ENCODE results near the gene RAB21. TPM values are rescaled to one million over a fixed set of nuclear protein-coding genes. Genes with fewer than 3 reads are reported as not detected.
"Not testable (repeated sequence)": the region's sequence is repeated elsewhere in the genome, so short reads cannot be mapped to it uniquely, and the experiment has no call there.

Gene RAB21
- polyA plus RNA-seq, 2 donors, result 11.1 to 24.7 TPM

GRCh38 chr12:71822088-71822487 lies 67.4 kb downstream of the RAB21 start:
- H3K36me3 ChIP-seq (ENCODE audit: control insufficient read depth in 2 of 2, insufficient read depth in 2 of 2, low read length in 1 of 2); H3K4me3 ChIP-seq (ENCODE audit: low read depth in 1 of 2, low read length in 2 of 2); H3K27ac ChIP-seq (ENCODE audit: low read depth in 2 of 2, low read length in 1 of 2); H3K27me3 ChIP-seq (ENCODE audit: control insufficient read depth in 1 of 2, insufficient read depth in 2 of 2, low read length in 2 of 2); H3K9me3 ChIP-seq (ENCODE audit: control insufficient read depth in 2 of 2, insufficient read depth in 1 of 2, low read depth in 1 of 2, low read length in 1 of 2); H3K4me1 ChIP-seq (ENCODE audit: control insufficient read depth in 2 of 2, insufficient read depth in 2 of 2, low read length in 1 of 2): not testable (repeated sequence)
- 93 to 100% methylated on average over 3 of the region's 3 CpGs for WGBS, 2 donors

GRCh38 chr12:71828813-71829212 lies 74.2 kb downstream of the RAB21 start:
- Histone ChIP-seq H3K4me1 (ENCODE audit: control insufficient read depth in 2 of 2, insufficient read depth in 2 of 2, low read length in 1 of 2) (no peaks in the 10 kb centered on the region), H3K9me3 (ENCODE audit: control insufficient read depth in 2 of 2, insufficient read depth in 1 of 2, low read depth in 1 of 2, low read length in 1 of 2) (no peaks in the 10 kb centered on the region), H3K4me3 (ENCODE audit: low read depth in 1 of 2, low read length in 2 of 2) (no peak overlapping the region), H3K27me3 (ENCODE audit: control insufficient read depth in 1 of 2, insufficient read depth in 2 of 2, low read length in 2 of 2) (no peaks in the 10 kb centered on the region), H3K36me3 (ENCODE audit: control insufficient read depth in 2 of 2, insufficient read depth in 2 of 2, low read length in 1 of 2) (no peaks in the 10 kb centered on the region), H3K27ac (ENCODE audit: low read depth in 2 of 2, low read length in 1 of 2) (no peak overlapping the region)
- 84 to 90% methylated on average over 2 of the region's 2 CpGs for WGBS, 2 donors

GRCh38 chr12:71837356-71837755 lies 82.7 kb downstream of the RAB21 start:
- H3K4me1 ChIP-seq (ENCODE audit: control insufficient read depth in 2 of 2, insufficient read depth in 2 of 2, low read length in 1 of 2), result peaks cover 0 to 4% of the 10 kb centered on the region in 2 donors
- no peak overlapping the region for H3K27ac ChIP-seq (ENCODE audit: low read depth in 2 of 2, low read length in 1 of 2)
- H3K27me3 ChIP-seq (ENCODE audit: control insufficient read depth in 1 of 2, insufficient read depth in 2 of 2, low read length in 2 of 2), result no peaks in the 10 kb centered on the region
- no peaks in the 10 kb centered on the region for H3K36me3 ChIP-seq (ENCODE audit: control insufficient read depth in 2 of 2, insufficient read depth in 2 of 2, low read length in 1 of 2)
- no peaks in the 10 kb centered on the region for H3K9me3 ChIP-seq (ENCODE audit: control insufficient read depth in 2 of 2, insufficient read depth in 1 of 2, low read depth in 1 of 2, low read length in 1 of 2)
- WGBS, 2 donors, result 91 to 92% methylated on average over 5 of the region's 5 CpGs
- no peak overlapping the region for H3K4me3 ChIP-seq (ENCODE audit: low read depth in 1 of 2, low read length in 2 of 2)

GRCh38 chr12:71838231-71838630 lies 83.6 kb downstream of the RAB21 start:
- 92 to 94% methylated on average over 6 of the region's 6 CpGs for WGBS, 2 donors

GRCh38 chr12:71838676-71839075 lies 84.0 kb downstream of the RAB21 start:
- H3K27ac ChIP-seq (ENCODE audit: low read depth in 2 of 2, low read length in 1 of 2), result peak overlapping the region; percentile 89 to 100

More at GRCh38 chr12:71838231-71838630, 83.6 kb downstream of the RAB21 start:
- no peaks in the 10 kb centered on the region for H3K9me3 ChIP-seq (ENCODE audit: control insufficient read depth in 2 of 2, insufficient read depth in 1 of 2, low read depth in 1 of 2, low read length in 1 of 2)
- H3K27me3 ChIP-seq (ENCODE audit: control insufficient read depth in 1 of 2, insufficient read depth in 2 of 2, low read length in 2 of 2), result no peaks in the 10 kb centered on the region
- H3K4me3 ChIP-seq (ENCODE audit: low read depth in 1 of 2, low read length in 2 of 2), result no peak overlapping the region
- no peak overlapping the region for H3K27ac ChIP-seq (ENCODE audit: low read depth in 2 of 2, low read length in 1 of 2)
- no peaks in the 10 kb centered on the region for H3K36me3 ChIP-seq (ENCODE audit: control insufficient read depth in 2 of 2, insufficient read depth in 2 of 2, low read length in 1 of 2)
- peaks cover 0 to 4% of the 10 kb centered on the region in 2 donors for H3K4me1 ChIP-seq (ENCODE audit: control insufficient read depth in 2 of 2, insufficient read depth in 2 of 2, low read length in 1 of 2)

GRCh38 chr12:71840231-71840847 lies 85.7 kb downstream of the RAB21 start:
- Histone ChIP-seq H3K27ac (ENCODE audit: low read depth in 2 of 2, low read length in 1 of 2) (peak overlapping the region; percentile 89 to 100), H3K4me3 (ENCODE audit: low read depth in 1 of 2, low read length in 2 of 2) (peak overlapping the region; percentile 72 to 92), H3K9me3 (ENCODE audit: control insufficient read depth in 2 of 2, insufficient read depth in 1 of 2, low read depth in 1 of 2, low read length in 1 of 2) (no peaks in the 10 kb centered on the region), H3K27me3 (ENCODE audit: control insufficient read depth in 1 of 2, insufficient read depth in 2 of 2, low read length in 2 of 2) (no peaks in the 10 kb centered on the region), H3K36me3 (ENCODE audit: control insufficient read depth in 2 of 2, insufficient read depth in 2 of 2, low read length in 1 of 2) (no peaks in the 10 kb centered on the region), H3K4me1 (ENCODE audit: control insufficient read depth in 2 of 2, insufficient read depth in 2 of 2, low read length in 1 of 2) (peaks cover 0 to 4% of the 10 kb centered on the region in 2 donors)
- 1% methylated on average over 20 of the region's 20 CpGs for WGBS, 2 donors

More at GRCh38 chr12:71838676-71839075, 84.0 kb downstream of the RAB21 start:
- Histone ChIP-seq H3K4me3 (ENCODE audit: low read depth in 1 of 2, low read length in 2 of 2) (no peak overlapping the region), H3K9me3 (ENCODE audit: control insufficient read depth in 2 of 2, insufficient read depth in 1 of 2, low read depth in 1 of 2, low read length in 1 of 2) (no peaks in the 10 kb centered on the region), H3K27me3 (ENCODE audit: control insufficient read depth in 1 of 2, insufficient read depth in 2 of 2, low read length in 2 of 2) (no peaks in the 10 kb centered on the region), H3K36me3 (ENCODE audit: control insufficient read depth in 2 of 2, insufficient read depth in 2 of 2, low read length in 1 of 2) (no peaks in the 10 kb centered on the region), H3K4me1 (ENCODE audit: control insufficient read depth in 2 of 2, insufficient read depth in 2 of 2, low read length in 1 of 2) (peaks cover 0 to 4% of the 10 kb centered on the region in 2 donors)
- 84 to 96% methylated on average over 6 of the region's 6 CpGs for WGBS, 2 donors

- Histone ChIP-seq H3K4me3 (ENCODE audit: low read depth in 1 of 2, low read length in 2 of 2) (no peak overlapping the region), H3K9me3 (ENCODE audit: control insufficient read depth in 2 of 2, insufficient read depth in 1 of 2, low read depth in 1 of 2, low read length in 1 of 2) (no peaks in the 10 kb centered on the region), H3K36me3 (ENCODE audit: control insufficient read depth in 2 of 2, insufficient read depth in 2 of 2, low read length in 1 of 2) (no peaks in the 10 kb centered on the region), H3K27me3 (ENCODE audit: control insufficient read depth in 1 of 2, insufficient read depth in 2 of 2, low read length in 2 of 2) (no peaks in the 10 kb centered on the region), H3K27ac (ENCODE audit: low read depth in 2 of 2, low read length in 1 of 2) (no peak overlapping the region), H3K4me1 (ENCODE audit: control insufficient read depth in 2 of 2, insufficient read depth in 2 of 2, low read length in 1 of 2) (no peaks in the 10 kb centered on the region)
- 78 to 82% methylated on average over 3 of the region's 3 CpGs for WGBS, 2 donors
Observed at GRCh38 chr12:71846322-71846940, 91.8 kb downstream of the RAB21 start.

GRCh38 chr12:71848212-71848611 lies 93.5 kb downstream of the RAB21 start:
- no peaks in the 10 kb centered on the region for H3K27me3 ChIP-seq (ENCODE audit: control insufficient read depth in 1 of 2, insufficient read depth in 2 of 2, low read length in 2 of 2)
- H3K4me3 ChIP-seq (ENCODE audit: low read depth in 1 of 2, low read length in 2 of 2), result no peak overlapping the region
- no peaks in the 10 kb centered on the region for H3K9me3 ChIP-seq (ENCODE audit: control insufficient read depth in 2 of 2, insufficient read depth in 1 of 2, low read depth in 1 of 2, low read length in 1 of 2)
- H3K27ac ChIP-seq (ENCODE audit: low read depth in 2 of 2, low read length in 1 of 2), result no peak overlapping the region
- H3K36me3 ChIP-seq (ENCODE audit: control insufficient read depth in 2 of 2, insufficient read depth in 2 of 2, low read length in 1 of 2), result no peaks in the 10 kb centered on the region
- H3K4me1 ChIP-seq (ENCODE audit: control insufficient read depth in 2 of 2, insufficient read depth in 2 of 2, low read length in 1 of 2), result no peaks in the 10 kb centered on the region

GRCh38 chr12:71849109-71849851 lies 94.6 kb downstream of the RAB21 start:
- H3K4me1 ChIP-seq (ENCODE audit: control insufficient read depth in 2 of 2, insufficient read depth in 2 of 2, low read length in 1 of 2), result no peaks in the 10 kb centered on the region
- no peak overlapping the region for H3K27ac ChIP-seq (ENCODE audit: low read depth in 2 of 2, low read length in 1 of 2)
- no peak overlapping the region for H3K4me3 ChIP-seq (ENCODE audit: low read depth in 1 of 2, low read length in 2 of 2)
- no peaks in the 10 kb centered on the region for H3K36me3 ChIP-seq (ENCODE audit: control insufficient read depth in 2 of 2, insufficient read depth in 2 of 2, low read length in 1 of 2)
- no peaks in the 10 kb centered on the region for H3K9me3 ChIP-seq (ENCODE audit: control insufficient read depth in 2 of 2, insufficient read depth in 1 of 2, low read depth in 1 of 2, low read length in 1 of 2)
- WGBS, 2 donors, result 95 to 96% methylated on average over 8 of the region's 8 CpGs
- H3K27me3 ChIP-seq (ENCODE audit: control insufficient read depth in 1 of 2, insufficient read depth in 2 of 2, low read length in 2 of 2), result no peaks in the 10 kb centered on the region
